ENCODE data around the gene CACNA1B.

DNA sequence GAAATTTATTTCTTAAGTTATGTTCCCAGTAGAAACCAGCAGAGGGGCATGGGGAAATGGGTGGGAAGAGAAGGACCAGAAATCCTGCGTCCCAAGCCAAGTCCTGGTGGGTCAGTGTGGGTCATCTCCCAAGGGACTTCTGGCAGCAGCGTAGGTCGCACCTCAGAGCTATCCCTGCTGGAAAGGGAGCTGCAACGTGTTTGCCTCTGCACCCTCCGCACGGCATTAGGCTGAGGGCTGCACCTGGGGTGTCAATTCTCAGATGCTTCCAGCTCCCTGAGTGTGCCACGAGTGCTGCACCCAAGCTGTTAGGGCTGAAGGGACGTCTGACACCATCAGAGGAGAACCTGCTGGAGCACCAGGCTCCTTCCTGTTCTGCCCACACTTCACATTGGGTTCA is 182.8 kb downstream of the CACNA1B start:
- no peak for TF ChIP-seq POLR2A (IDR thresholded peaks at IDR 0.05; ENCODE audit: low read depth, low read length)
- TF ChIP-seq TAF1 (IDR thresholded peaks at IDR 0.05; ENCODE audit: low read depth, low read length), result no peak
- TF ChIP-seq POLR2AphosphoS5 (IDR thresholded peaks at IDR 0.05; ENCODE audit: low read depth, low read length), result no peak
- TF ChIP-seq POU2F2 (IDR thresholded peaks at IDR 0.05; ENCODE audit: low read depth, low read length), result no peak

Measured in GM12891 (cell line).